ENCODE data around the gene NRN1L.
"Not testable (repeated sequence)": the region's sequence is repeated elsewhere in the genome, so short reads cannot be mapped to it uniquely, and the experiment has no call there.

NRN1L gene

GRCh38 chr16:67882374-67883145 lies 2.1 kb upstream of the NRN1L start:
- no peak for DNase-seq (ENCODE audit: low spot score)

DNA sequence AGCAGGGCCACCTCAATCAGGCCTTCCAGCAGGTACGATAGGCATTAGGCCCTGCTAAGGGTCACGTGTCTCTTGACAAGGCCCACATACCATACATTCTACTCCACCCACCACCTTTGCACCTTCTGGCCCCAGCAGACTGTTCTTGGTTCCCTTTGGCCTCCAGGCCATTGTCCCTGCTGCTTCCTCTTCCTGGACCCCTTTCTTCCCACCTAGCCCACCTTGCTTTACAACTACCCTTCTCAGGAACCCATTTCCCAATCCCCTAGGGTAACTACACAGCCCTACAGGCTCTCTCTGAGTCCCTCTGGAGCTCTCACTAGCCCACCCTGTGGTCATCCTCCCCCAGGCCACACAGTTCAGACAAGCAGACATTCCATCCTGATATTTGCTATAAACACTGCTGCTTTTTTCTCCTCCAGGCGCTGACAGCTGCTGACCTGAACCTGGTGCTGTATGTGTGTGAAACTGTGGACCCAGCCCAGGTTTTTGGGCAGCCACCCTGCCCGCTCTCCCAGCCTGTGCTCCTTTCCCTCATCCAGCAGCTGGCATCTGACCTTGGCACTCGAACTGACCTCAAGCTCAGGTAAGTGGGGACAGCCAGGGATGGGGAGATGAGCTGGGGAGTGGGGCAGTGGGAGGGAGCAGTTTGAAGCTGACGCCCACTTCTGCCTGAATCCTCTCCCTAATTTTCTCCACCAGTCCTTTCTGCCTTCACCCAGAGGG lies 1.4 kb upstream of the NRN1L start:
- no peak for DNase-seq (ENCODE audit: low spot score)

GRCh38 chr16:67883872-67884261 lies 818 bp upstream of the NRN1L start:
- DNase-seq (ENCODE audit: low spot score): peak; percentile 60

DNA sequence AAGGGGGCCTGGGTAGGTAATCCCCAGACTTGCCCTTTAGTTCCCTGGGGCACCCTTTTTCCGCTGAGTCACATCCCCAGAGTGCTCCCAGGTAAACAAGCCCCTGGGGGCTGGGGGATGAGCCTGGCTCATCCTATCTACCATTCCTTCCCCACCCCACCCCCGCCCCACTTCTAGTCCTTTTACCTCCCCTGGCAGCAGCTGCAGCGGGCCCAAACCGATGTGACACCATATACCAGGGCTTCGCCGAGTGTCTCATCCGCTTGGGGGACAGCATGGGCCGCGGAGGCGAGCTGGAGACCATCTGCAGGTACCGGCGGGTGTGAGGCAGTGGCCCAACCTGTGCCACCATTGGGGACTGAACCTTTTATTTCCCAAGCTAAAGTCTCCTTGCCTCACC lies 860 bp downstream of the NRN1L start:
- no peak for DNase-seq (ENCODE audit: low spot score)

DNA sequence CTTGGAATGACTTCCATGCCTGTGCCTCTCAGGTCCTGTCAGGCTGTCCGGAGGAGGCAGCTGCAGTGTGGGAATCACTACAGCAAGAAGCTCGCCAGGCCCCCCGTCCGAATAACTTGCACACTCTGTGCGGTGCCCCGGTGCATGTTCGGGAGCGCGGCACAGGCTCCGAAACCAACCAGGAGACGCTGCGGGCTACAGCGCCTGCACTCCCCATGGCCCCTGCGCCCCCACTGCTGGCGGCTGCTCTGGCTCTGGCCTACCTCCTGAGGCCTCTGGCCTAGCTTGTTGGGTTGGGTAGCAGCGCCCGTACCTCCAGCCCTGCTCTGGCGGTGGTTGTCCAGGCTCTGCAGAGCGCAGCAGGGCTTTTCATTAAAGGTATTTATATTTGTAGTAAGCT lies 1.3 kb downstream of the NRN1L start:
- DNase-seq (ENCODE audit: low spot score): no peak

DNA sequence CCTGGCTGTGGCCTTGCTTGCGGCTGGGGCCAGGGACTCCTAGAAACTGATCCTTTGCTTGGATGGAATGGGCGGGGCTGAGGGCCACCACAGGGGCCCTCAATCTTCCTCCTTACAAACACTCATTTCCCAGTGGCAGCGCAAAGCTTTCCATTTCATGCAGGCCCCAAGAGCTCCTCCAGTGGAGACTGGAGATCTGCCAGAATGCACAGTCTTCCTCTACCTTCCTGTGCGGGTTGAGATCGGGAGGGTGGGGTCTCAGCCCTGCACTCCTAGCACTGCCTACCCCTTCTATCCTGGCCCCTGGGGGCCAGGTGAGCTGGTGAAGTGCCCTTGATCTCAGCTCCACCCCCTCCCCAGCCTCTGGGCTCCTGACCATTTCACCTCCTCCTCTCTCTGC lies 1.7 kb downstream of the NRN1L start:
- DNase-seq (ENCODE audit: low spot score): no peak

GRCh38 chr16:67888331-67888730 lies 3.6 kb downstream of the NRN1L start:
- DNase-seq (ENCODE audit: low spot score): no peak

DNA sequence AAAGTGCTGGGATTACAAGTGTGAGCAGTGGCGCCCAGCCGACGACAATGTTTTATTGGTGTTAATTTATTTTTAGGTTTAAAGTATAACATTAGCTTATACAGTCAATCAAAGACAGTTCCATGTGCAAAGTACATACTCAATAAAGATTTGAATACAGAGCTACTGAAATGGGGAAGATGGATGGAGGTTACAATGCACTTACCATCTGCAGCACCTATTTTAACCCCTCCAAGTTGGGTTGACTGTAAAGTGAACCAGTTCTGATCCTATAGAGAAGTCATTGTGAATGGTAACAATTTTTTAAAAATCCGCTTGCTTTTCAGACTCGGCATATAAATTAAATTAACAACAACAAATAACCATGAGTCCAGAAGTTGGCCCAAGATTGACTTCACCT lies 7.7 kb downstream of the NRN1L start:
- no peak for DNase-seq (ENCODE audit: low spot score)

DNA sequence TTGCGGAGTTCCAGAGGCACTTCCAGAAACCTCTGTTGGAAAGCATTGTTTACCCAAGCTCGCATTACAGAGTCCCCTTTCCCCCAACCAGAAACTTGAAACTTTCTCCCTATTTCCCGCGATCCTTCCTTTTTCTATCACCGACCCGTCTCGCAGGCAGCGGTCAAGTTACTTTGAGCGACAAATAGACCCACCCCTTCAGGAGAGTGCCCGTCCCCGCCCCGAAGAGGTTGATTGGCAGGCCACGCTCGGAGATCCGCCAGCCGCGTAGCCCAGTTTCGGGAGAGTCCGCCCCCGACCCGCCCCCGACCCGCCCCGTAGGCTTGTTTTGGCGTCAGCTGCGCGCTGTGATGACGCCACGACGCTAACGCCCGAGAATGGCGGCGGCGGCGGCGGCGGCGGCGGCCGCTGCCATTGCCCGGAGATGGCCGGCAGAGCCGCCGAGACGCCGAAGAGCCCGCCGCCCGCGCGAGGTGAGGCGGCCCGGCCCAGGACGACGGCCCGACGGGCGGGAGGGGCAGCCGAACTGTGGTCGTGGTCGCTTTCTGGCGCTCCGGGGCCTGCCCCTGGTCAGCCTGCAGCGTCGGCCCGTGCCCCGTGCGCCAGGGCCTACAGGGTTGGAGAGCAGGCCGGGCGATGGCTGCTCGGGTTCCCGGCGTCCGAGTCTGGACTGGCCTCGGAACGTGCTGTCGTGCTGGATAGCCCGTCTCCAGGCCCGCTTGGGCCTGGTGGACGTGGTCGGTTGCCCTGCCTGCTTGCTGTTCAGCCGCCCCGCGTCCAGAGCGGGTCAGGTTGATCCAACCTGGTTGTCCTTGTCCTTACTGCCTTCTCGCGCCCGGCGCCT lies 8.4 kb downstream of the NRN1L start, which contains the start of gene PSKH1:
Gene PSKH1, plus strand, starts transcription at position 356 of the 844 bp plus-strand sequence. CDS start 15,496 bp downstream, outside the sequence.
- DNase-seq (ENCODE audit: low spot score): peak; percentile 97

DNA sequence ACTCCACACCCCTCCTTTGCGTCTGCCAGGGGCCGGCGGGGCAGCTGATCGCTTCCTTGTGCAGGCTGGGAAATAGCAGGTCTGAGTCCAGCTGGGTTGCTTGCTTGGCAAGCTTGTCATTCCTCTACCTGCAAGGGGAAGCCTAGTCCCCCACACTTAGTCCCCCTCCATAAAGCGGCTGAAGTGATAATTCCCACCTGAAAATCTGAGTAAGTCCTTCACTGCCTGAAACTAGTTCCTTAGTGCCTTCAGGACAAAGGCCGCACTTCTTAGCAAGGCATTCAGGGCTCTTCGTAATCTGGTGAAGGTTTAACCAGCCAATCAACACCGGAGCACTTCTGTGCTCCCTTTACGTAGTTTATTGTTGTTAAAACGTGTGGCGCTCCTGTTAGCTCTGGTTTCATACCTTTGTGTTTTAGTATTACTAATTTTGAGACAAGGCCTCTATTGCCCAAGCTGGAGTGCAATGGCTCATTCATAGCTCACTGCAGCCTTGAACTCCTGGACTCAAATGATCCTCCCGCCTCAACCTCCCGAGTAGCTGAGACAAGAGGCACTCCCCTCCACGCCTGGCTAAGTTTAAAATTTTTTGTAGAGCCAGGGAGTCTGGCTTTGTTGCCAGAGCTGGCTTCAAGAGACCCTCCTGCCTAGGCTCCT lies 9.2 kb downstream of the NRN1L start:
- DNase-seq (ENCODE audit: low spot score): no peak

- DNase-seq (ENCODE audit: low spot score): no peak
These were observed 12.5 kb downstream of the NRN1L start for GRCh38 chr16:67897231-67897630.

DNA sequence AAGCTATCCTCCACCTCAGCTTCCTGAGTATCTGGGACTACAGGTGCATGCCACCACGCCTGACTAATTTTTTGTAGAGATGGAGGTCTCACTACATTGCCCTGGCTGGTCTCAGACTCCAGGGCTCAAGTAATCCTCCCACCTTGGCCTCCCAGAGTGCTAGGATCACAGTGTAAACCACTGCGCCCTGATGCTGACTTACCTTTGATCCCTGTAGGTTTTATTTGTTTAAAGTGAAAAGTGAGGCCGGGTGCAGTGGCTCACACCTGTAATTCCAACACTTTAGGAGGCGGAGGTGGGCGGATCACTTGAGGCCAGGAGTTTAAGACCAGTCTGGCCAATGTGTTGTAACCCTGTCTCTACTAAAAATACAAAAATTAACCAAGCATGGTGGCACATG lies 17.0 kb downstream of the NRN1L start:
- no peak for DNase-seq (ENCODE audit: low spot score)

DNA sequence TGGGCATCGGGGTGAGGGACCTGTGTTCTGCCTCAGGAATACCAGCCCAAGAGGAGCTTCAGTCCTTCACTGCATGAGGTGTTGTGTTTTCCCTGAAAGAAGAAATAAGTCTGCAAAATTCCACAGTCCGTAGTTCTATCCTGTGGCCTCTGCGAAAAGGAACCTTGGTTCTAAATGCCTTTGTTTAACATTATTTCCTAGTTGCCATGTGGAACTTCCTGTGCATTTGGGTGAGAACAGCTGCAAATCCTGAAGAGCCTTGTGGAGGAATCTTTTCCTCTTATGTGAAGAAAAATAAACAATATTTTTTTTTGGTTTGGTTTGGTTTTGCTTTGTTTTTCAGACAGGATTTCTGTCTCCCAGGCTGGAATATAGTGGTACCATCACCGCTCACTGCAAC lies 18.1 kb downstream of the NRN1L start:
- DNase-seq (ENCODE audit: low spot score): no peak

- no peak for DNase-seq (ENCODE audit: low spot score)
These were observed 22.9 kb downstream of the NRN1L start for GRCh38 chr16:67907397-67908180.

DNA sequence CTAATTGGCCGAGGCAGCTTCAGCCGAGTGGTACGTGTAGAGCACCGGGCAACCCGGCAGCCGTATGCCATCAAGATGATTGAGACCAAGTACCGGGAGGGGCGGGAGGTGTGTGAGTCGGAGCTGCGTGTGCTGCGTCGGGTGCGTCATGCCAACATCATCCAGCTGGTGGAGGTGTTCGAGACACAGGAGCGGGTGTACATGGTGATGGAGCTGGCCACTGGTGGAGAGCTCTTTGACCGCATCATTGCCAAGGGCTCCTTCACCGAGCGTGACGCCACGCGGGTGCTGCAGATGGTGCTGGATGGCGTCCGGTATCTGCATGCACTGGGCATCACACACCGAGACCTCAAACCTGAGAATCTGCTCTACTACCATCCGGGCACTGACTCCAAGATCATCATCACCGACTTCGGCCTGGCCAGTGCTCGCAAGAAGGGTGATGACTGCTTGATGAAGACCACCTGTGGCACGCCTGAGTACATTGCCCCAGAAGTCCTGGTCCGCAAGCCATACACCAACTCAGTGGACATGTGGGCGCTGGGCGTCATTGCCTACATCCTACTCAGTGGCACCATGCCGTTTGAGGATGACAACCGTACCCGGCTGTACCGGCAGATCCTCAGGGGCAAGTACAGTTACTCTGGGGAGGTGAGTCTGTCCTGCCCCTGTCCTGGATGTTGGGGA lies 24.5 kb downstream of the NRN1L start:
- no peak for DNase-seq (ENCODE audit: low spot score)

GRCh38 chr16:67910158-67910557 lies 25.5 kb downstream of the NRN1L start:
- DNase-seq (ENCODE audit: low spot score): peak; percentile 34

DNA sequence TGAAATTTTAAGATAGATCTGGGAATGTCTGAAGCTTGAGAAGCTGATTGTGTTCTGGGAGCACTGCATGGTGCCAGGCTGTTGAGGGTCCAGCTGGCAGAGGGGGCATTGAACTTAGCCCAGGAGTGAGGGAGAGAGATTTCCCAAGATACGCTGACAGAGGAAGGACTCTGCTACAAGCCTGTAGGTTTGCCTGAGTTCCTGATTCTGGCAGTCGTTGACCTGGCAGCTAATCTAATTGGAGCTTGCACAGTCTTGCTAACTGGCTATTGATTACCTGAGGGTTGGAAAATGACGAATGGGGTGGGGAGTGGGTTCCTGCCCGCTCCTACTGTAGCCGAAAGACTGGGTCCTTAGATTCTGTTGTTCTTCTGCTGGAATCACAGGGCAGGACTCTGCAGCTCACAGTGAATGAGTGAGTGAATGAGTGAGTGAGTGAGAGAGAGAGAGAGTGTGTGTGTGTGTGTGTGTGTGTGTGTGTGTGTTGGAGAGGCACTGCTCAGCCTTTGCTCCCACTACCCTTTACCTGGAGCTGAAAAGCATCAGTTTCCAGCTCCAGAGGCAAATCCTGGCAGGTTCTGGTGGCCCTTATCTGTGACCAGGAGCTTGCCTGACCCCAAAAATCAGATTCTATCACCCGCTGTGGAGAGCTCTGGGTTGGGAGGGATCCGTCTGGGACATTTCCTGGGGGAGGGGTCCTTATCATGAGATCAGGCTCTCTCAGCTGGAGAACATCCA lies 30.2 kb downstream of the NRN1L start:
- no peak for DNase-seq (ENCODE audit: low spot score)

DNA sequence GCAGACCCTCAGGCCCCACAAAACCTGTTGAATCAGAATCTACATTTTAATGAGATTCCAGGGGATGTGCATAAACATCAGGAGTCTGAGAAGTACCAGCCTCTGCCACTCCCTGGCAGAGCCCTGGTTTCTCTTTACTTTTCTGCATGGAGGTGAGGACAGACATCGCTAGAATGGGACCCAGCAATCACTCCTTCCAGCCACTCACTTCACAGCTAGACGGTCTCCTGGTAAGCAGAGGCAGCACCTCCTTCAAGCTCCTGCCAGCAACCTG lies 30.7 kb downstream of the NRN1L start:
- DNase-seq (ENCODE audit: low spot score): not testable (repeated sequence)

DNA sequence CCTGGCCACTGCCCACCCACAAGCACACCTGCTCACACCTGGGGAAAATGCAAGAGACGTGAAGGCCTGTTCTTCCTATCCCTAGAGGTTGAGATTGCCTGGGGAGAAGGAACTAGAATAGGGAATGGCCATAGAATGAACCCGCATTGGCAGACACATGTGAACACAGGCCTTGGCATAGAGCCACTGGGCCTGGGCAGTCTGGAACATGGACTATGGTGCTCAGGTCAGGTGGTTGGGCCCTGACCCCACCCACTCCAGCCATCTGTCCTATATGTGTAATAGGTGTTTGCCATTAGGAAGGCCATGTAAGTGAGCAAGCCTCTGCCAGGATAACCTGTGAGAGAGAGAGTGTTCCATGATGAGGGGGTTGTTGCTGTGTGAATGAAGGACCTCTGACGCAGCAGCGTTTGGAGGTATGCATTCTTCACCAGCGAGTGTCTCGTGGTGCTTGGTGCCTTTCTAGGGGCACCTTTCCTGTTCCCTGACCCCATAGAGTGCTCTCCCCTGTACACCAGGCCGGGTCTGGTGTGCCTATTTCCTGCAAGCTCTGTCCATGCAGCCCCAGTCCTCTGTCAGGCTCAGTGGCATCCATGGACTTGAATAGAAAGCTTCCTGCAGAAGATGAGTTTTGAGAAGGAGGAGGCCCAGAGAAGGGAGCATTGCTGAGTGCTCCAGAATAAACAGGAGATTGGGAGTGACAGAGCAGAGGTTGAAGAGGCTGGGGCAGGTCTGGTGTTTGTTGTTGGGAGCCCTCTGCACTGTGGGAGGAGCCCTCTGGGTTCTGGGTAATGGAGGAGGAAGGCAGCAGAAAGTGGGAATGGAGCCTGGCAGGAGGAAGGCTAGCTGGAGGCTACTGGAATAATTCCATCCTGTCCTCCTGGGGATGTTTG lies 31.4 kb downstream of the NRN1L start:
- no peak for DNase-seq (ENCODE audit: low spot score)
